Stimulated activated naive CD8-positive, alpha-beta T cell treated with anti-CD3 and anti-CD28 coated beads, Interleukin-15, amount 100 ng/mL, for 72 hours (primary cell): Measurements from ENCODE around the gene OXTR.

Experiments
- ATAC-seq: fragments of 150-1000 bp; cut with Tn5 transposase; 2 replicates; pipeline ENCODE4 v1.10.0; 2021; ENCODE audit warnings: mild to moderate bottlenecking, moderate library complexity
- DNase-seq, 2 donors: peaks; one replicate each; pipeline ENCODE4 v3.0.0; 2021 to 2022
- H3K27ac Mint-ChIP-seq, 2 donors: one replicate each; pipeline ENCODE4 v1.8.0; 2022; ENCODE audit warnings: mild to moderate bottlenecking in 2 of 2, mixed read lengths in 2 of 2, moderate library complexity in 2 of 2
- H3K27me3 Mint-ChIP-seq: one replicate; pipeline ENCODE4 v1.8.0; 2022; ENCODE audit warnings: mixed read lengths
- H3K4me1 Mint-ChIP-seq: one replicate; pipeline ENCODE4 v1.8.0; 2022; ENCODE audit warnings: mild to moderate bottlenecking, mixed read lengths
- H3K4me3 Mint-ChIP-seq, 2 donors: one replicate each; pipeline ENCODE4 v1.8.0; 2022; ENCODE audit warnings: mild to moderate bottlenecking in 2 of 2, mixed read lengths in 2 of 2, moderate library complexity in 1 of 2
- H3K9me3 Mint-ChIP-seq, 2 donors: one replicate each; pipeline ENCODE4 v1.8.0; 2022; ENCODE audit warnings: mixed read lengths in 2 of 2

OXTR gene

DNA sequence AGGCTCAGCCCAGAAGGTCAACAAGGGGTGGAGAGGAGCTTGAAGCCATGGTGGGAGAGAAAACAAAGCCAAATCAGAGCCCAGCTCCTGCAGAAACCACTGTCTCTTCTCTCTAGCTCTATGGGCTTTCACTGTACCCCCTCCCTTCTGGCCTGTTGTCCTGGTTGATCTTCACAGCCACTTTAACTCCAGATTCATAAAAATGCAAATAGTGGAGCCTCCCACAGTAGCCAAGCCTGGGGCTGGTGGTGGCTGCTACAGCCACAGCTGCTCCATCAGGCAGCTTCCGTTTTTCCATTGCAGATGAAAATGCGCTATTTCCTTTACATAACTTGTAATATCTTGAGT lies 56.5 kb downstream of the OXTR start:
- no peak for DNase-seq
- Mint-ChIP-seq H3K27ac (no peak overlapping the region), H3K9me3 (peaks cover 0 to 17% of the 10 kb centered on the region in 2 donors), H3K4me1 (no peaks in the 10 kb centered on the region), H3K4me3 (no peak overlapping the region), H3K27me3 (peaks cover 17% of the 10 kb centered on the region)
- ATAC-seq = no peak

DNA sequence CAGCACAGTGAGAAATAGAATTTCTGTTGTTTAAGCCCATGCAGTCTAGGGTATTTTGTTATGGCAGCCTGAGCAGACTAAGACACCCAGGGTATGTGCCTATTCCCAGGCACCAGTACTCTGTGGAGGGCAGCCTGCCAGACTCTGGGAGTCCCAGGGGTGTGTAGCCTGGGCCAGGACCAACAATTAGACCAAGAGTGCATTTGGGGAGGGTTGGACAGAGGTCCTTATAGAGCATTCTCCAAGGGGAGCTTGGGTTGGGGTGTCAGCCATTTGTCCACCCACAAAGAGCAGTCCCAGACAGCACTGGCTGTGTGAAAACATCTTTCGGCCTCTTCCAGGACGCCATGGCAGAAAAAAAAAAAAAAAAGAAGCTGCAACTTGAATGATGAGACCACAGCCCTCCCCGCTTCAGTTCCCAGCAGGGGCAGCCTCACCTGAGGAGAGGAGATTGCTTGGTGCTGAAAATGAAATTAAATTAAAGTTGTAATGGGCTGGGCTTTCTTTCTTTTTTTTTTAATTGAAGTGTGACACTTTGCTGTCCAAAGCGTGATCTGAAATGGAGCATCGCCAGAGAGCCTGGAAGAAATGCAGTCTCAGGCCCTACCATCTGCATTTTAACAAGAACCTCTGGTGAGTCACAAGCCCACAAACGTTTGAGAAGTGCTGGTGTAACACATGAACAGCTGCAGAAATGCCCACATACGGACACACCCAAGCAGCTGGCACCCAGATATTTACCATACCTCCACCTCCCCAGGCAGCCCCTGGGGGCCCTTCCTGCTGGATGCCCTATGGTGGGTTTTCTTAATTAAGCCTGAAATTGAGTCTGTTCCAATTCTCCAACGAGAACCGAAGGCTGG lies 57.1 kb downstream of the OXTR start:
- DNase-seq (no peak), ATAC-seq (no peak)
- peaks cover 17% of the 10 kb centered on the region for H3K27me3 Mint-ChIP-seq
- peaks cover 0 to 17% of the 10 kb centered on the region in 2 donors for H3K9me3 Mint-ChIP-seq
- H3K4me3 Mint-ChIP-seq = no peak overlapping the region
- H3K27ac Mint-ChIP-seq = peak overlapping the region in 1 of 2 donors; percentile 86
- H3K4me1 Mint-ChIP-seq = no peaks in the 10 kb centered on the region

DNA sequence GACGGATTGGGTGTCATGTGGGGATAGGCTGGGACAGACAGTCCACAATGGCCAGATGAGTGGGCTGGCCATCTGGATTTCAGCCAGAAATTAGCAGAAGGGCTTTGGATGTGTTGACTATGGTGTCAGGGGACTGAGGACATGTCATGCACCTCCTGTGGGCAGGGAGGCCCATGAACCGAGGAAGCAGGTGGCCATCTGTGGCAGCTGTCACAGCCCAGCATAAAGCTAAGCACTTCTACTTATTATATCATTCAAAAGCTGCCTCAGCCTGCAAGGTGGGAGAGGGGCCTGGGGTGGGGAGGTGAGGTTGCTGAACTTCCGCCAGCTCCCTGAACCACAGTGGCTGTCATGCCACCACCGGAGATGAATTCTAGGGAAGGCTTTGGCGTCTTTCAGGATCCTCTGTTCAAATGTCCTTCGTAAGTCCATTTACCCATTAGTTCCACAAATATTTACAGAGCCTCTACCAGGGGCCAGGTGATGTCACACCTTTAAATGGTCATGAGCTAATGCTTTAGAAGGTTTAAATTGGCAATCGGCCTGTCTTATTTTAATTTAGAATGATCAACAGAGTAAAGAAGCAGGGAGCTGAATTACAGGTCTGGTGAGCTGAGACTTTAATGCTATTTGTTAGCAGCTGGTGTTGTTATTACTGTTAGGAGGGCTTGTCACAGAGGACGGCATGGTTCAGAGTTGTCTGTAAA lies 59.5 kb downstream of the OXTR start:
- Mint-ChIP-seq H3K27ac (no peak overlapping the region), H3K27me3 (peaks cover 5% of the 10 kb centered on the region), H3K4me1 (no peaks in the 10 kb centered on the region), H3K9me3 (peaks cover 0 to 11% of the 10 kb centered on the region in 2 donors), H3K4me3 (no peak overlapping the region)
- no peak for ATAC-seq
- DNase-seq = no peak

DNA sequence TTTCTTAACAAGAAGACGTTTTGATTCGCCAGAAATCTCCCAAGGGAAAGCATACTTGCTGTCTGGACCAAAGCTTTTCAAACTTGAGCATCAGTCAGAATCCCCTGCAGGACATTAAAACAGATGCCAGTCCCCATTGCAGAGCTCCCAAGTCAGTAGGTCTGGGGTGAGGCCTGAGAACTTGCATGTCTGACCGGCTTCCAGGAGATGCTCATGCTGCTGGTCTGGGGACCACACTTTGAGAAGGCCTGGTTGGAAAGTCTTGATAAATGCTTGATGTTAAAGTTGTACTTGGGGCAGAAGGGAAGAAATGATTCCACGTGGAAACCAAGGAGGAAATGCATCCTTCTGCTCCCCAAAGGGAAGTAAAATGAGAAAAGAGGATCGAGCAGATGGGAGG lies 60.1 kb downstream of the OXTR start:
- no peak overlapping the region for H3K27ac Mint-ChIP-seq
- H3K9me3 Mint-ChIP-seq = peaks cover 0 to 8% of the 10 kb centered on the region in 2 donors
- no peaks in the 10 kb centered on the region for H3K27me3 Mint-ChIP-seq
- ATAC-seq (no peak), DNase-seq (no peak)
- H3K4me1 Mint-ChIP-seq = no peaks in the 10 kb centered on the region
- no peak overlapping the region for H3K4me3 Mint-ChIP-seq

DNA sequence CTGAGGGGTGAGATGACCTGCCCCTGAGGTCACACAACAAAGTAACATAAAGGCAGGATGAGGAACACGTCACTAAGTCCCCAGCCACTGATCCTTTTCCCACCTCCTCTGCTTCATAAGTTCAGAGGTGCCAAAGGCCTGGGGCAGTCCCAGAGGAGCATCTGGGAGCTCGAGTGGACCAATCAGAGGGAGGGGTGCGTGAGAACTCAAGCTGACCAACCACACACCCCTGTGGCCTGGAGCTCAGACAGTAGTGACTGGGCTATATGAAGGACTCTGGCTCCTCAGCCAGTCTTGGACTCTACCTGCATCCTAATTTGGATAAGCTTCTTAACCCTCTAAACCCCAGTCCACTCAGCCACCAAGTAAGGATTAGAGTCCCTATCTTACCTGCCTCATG lies 63.8 kb downstream of the OXTR start:
- Mint-ChIP-seq H3K4me3 (no peak overlapping the region), H3K27me3 (no peaks in the 10 kb centered on the region), H3K27ac (no peak overlapping the region), H3K9me3 (peaks cover 0 to 8% of the 10 kb centered on the region in 2 donors), H3K4me1 (no peaks in the 10 kb centered on the region)
- DNase-seq = no peak
- ATAC-seq = no peak

DNA sequence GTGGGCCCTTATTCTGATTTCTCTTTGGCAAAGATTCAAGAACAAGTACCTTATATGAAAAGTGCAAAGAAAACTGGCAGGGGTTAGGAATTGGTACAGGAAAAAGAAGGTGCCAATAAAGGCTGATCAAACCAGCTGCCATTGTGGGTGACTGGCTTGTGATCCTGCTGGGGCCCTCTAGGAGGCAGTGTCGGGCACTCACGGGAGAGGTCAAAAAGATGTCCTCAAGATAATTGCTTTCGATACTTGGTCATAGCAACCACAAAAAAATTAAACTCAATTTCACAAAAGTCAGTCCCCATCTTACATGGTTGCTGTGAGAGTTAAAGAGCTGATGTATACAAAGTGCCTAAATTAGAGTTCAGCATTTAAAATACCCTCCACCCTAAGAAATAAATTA lies 66.9 kb downstream of the OXTR start:
- no peak overlapping the region for H3K27ac Mint-ChIP-seq
- no peak overlapping the region for H3K4me3 Mint-ChIP-seq
- no peak for ATAC-seq
- H3K4me1 Mint-ChIP-seq = no peaks in the 10 kb centered on the region
- H3K27me3 Mint-ChIP-seq = no peaks in the 10 kb centered on the region
- DNase-seq = no peak
- H3K9me3 Mint-ChIP-seq = peaks cover 0 to 8% of the 10 kb centered on the region in 2 donors
